ENCODE measurements around the gene TMEM170B.

- no peak for TF ChIP-seq CTCF (IDR thresholded peaks at IDR 0.05)
- TF ChIP-seq ZSCAN20 (CRISPR knock-in tag; IDR thresholded peaks at IDR 0.05): no peak
- no peak for TF ChIP-seq MAX (IDR thresholded peaks at IDR 0.05)
- TF ChIP-seq RAD21 (conservative IDR thresholded peaks at IDR 0.05 in 1 of 2, IDR thresholded peaks at IDR 0.05 in 1 of 2): no peak
- TF ChIP-seq POLR2A (IDR thresholded peaks at IDR 0.05; ENCODE audit: low read length): no peak
- TF ChIP-seq REST (IDR thresholded peaks at IDR 0.05): no peak
These were observed 71.2 kb downstream of the TMEM170B start for GRCh38 chr6:11608600-11609323.

Data from A549 (cell line).